MM.1S (cell line): ENCODE measurements around the gene PCBP1.

ENCODE experiments used
- DNase-seq: peaks from one replicate; pipeline ENCODE4 v3.0.0-alpha.2; 2015
- H2AFZ ChIP-seq: fragments of 300-600 bp; sonication (generic); 2 replicates; pipeline ENCODE4 v1.6.0; 2016; ENCODE audit warnings: antibody characterized with exemption, low read length
- H3F3A ChIP-seq: fragments of 300-600 bp; sonication (generic); 2 replicates; pipeline ENCODE4 v1.6.1; 2016; ENCODE audit warnings: mild to moderate bottlenecking, antibody characterized with exemption, low read length, moderate library complexity, mixed read lengths; ENCODE audit not compliant: insufficient read depth
- H3K27ac ChIP-seq: fragments of 300-600 bp; sonication (generic); 2 replicates; pipeline ENCODE4 v1.5.1; 2016; ENCODE audit warnings: mild to moderate bottlenecking, low read length
- H3K27me3 ChIP-seq: fragments of 300-600 bp; sonication (generic); replicated peaks from 2 replicates; pipeline ENCODE4 v1.6.0; 2016; ENCODE audit warnings: low read length; ENCODE audit not compliant: insufficient read depth
- H3K36me3 ChIP-seq: fragments of 300-600 bp; sonication (generic); replicated peaks from 2 replicates; pipeline ENCODE4 v1.6.1; 2016; ENCODE audit warnings: mild to moderate bottlenecking, low read length, mixed read lengths; ENCODE audit not compliant: insufficient read depth
- H3K4me1 ChIP-seq: fragments of 300-600 bp; sonication (generic); 2 replicates; pipeline ENCODE4 v1.6.1; 2016; ENCODE audit warnings: low read length, mixed read lengths
- H3K4me2 ChIP-seq: fragments of 300-600 bp; sonication (generic); 2 replicates; pipeline ENCODE4 v1.6.0; 2016; ENCODE audit warnings: low read depth, low read length
- H3K4me3 ChIP-seq: fragments of 300-600 bp; sonication (generic); 2 replicates; pipeline ENCODE4 v1.5.1; 2016; ENCODE audit warnings: low read length, mixed read lengths
- H3K79me2 ChIP-seq: fragments of 300-600 bp; sonication (generic); 2 replicates; pipeline ENCODE4 v1.6.1; 2016; ENCODE audit warnings: mixed run types, low read length, mixed read lengths
- H3K9ac ChIP-seq: fragments of 300-600 bp; sonication (generic); 2 replicates; pipeline ENCODE4 v1.6.1; 2016; ENCODE audit warnings: low read length, mixed read lengths
- H3K9me2 ChIP-seq: fragments of 300-600 bp; sonication (generic); replicated peaks from 2 replicates; pipeline ENCODE4 v1.6.1; 2016; ENCODE audit warnings: mild to moderate bottlenecking, low read length, mixed read lengths; ENCODE audit not compliant: insufficient read depth
- H3K9me3 ChIP-seq: fragments of 300-600 bp; sonication (generic); replicated peaks from 2 replicates; pipeline ENCODE4 v1.6.1; 2016; ENCODE audit warnings: mild to moderate bottlenecking, low read length, mixed read lengths; ENCODE audit not compliant: insufficient read depth
- H4K20me1 ChIP-seq: fragments of 300-600 bp; sonication (generic); 2 replicates; pipeline ENCODE4 v1.6.1; 2016; ENCODE audit warnings: mild to moderate bottlenecking, low read length, moderate library complexity, mixed read lengths; ENCODE audit not compliant: insufficient read depth
- EZH2 ChIP-seq: fragments of 300-600 bp; sonication (generic); optimal IDR thresholded peaks from 2 replicates; pipeline ENCODE3; 2017; ENCODE audit warnings: low read depth, mild to moderate bottlenecking, antibody characterized with exemption, low read length, mixed read lengths
- EZH2phosphoT487 ChIP-seq: fragments of 300-600 bp; sonication (generic); IDR thresholded peaks from 2 replicates; pipeline ENCODE4 v1.6.1; 2018; ENCODE audit warnings: antibody characterized with exemption, low read length
- TF ChIP-seq, protein P1 (sequence below): fragments of 300-600 bp; sonication (generic); IDR thresholded peaks from 2 replicates; pipeline ENCODE4 v1.5.1; 2016; ENCODE audit warnings: antibody characterized with exemption, low read length, mixed read lengths

The PCBP1 gene

DNA sequence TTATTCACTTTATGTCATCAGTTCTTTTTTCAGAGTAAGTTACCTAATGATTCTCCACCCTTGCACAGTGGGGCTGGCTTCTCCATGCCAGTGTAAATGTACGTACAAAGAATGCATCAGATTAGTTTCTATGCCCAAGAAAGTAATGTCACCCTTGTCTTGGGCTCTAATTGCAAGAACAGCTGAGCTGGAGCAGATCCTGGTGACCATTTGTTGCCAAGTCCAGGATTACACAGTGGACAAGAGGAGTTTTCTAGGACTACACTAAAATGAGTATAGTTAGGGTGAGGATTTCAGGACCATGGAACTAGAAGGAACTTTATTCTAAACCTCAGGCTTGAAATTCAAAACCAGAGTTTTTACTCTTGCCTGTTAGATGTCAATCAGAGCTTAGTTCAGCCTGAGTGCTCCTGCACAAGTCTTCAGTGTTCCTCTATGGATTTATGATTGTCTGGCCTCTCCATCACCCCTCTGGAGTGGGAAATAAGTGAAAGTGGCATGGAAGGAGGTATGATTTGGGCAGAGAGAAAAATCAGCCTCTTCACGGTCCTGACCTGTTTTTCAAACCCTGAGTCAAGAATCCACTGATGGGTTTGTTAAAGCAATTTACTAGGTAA, 29.8 kb downstream of the PCBP1 start:
- Histone ChIP-seq H3K27ac (peak overlapping the region; percentile 94; the same call in 1 of the 2 replicates), H3K9me2 (no peaks in the 10 kb centered on the region), H3K4me2 (peak overlapping the region; percentile 91), H3K4me1 (peaks cover 35% of the 10 kb centered on the region), H3K36me3 (no peaks in the 10 kb centered on the region), H3F3A (peaks cover 31% of the 10 kb centered on the region), H2AFZ (peak overlapping the region; percentile 80), H3K27me3 (no peaks in the 10 kb centered on the region), H3K4me3 (no peak overlapping the region), H3K9me3 (no peaks in the 10 kb centered on the region), H4K20me1 (no peaks in the 10 kb centered on the region), H3K79me2 (no peaks in the 10 kb centered on the region), H3K9ac (no peak overlapping the region; the same call in 1 of the 2 replicates)
- DNase-seq = no peak
- TF ChIP-seq EZH2 (no peak), EZH2phosphoT487 (no peak)
- TF ChIP-seq, protein P1, sequence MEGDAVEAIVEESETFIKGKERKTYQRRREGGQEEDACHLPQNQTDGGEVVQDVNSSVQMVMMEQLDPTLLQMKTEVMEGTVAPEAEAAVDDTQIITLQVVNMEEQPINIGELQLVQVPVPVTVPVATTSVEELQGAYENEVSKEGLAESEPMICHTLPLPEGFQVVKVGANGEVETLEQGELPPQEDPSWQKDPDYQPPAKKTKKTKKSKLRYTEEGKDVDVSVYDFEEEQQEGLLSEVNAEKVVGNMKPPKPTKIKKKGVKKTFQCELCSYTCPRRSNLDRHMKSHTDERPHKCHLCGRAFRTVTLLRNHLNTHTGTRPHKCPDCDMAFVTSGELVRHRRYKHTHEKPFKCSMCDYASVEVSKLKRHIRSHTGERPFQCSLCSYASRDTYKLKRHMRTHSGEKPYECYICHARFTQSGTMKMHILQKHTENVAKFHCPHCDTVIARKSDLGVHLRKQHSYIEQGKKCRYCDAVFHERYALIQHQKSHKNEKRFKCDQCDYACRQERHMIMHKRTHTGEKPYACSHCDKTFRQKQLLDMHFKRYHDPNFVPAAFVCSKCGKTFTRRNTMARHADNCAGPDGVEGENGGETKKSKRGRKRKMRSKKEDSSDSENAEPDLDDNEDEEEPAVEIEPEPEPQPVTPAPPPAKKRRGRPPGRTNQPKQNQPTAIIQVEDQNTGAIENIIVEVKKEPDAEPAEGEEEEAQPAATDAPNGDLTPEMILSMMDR = no peak

DNA sequence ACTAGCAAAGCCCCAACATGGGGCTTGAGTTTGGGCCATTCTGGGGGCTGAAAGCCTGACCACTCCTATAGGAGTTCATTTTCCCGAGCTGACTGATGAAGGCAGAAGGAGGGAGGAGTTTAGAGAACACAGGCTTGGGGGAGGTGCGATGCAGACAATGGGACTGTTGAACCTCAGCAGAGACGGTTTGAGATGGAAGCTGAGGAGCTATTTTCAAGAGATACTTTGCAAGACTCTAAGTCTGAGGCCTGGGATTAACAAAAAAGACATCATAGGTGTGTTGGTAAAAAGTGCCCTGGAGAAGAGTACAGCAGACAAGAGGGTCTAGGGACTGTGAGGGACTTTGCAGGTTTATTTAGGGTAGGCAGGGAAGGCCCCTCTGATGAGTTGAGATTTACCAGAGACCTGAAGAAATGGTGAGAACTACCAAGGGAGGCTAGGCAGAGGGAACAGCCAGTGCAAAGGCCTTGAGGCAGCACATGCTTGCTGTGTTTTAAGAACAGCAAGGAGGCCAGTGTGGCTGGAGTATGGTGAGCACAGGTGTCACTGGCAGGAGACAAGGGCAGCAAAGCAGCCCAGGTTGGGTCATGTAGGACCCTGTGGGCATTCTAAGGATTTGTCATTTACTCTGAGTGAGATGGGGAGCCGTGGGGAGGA, 31.6 kb downstream of the PCBP1 start:
- Histone ChIP-seq H3K9ac (no peak overlapping the region; the same call in 1 of the 2 replicates), H3F3A (peaks cover 44% of the 10 kb centered on the region), H3K4me3 (no peak overlapping the region), H4K20me1 (no peaks in the 10 kb centered on the region), H3K4me1 (peaks cover 41% of the 10 kb centered on the region), H3K9me3 (no peaks in the 10 kb centered on the region), H3K27me3 (no peaks in the 10 kb centered on the region), H3K79me2 (no peaks in the 10 kb centered on the region), H2AFZ (peak overlapping the region; percentile 31), H3K4me2 (peak overlapping the region; percentile 25; the same call in 1 of the 2 replicates), H3K27ac (peak overlapping the region; percentile 19; the same call in 1 of the 2 replicates), H3K36me3 (no peaks in the 10 kb centered on the region), H3K9me2 (no peaks in the 10 kb centered on the region)
- peak; percentile 37 for DNase-seq
- TF ChIP-seq EZH2 = no peak
- no peak for TF ChIP-seq EZH2phosphoT487
- TF ChIP-seq, protein P1 = no peak

DNA sequence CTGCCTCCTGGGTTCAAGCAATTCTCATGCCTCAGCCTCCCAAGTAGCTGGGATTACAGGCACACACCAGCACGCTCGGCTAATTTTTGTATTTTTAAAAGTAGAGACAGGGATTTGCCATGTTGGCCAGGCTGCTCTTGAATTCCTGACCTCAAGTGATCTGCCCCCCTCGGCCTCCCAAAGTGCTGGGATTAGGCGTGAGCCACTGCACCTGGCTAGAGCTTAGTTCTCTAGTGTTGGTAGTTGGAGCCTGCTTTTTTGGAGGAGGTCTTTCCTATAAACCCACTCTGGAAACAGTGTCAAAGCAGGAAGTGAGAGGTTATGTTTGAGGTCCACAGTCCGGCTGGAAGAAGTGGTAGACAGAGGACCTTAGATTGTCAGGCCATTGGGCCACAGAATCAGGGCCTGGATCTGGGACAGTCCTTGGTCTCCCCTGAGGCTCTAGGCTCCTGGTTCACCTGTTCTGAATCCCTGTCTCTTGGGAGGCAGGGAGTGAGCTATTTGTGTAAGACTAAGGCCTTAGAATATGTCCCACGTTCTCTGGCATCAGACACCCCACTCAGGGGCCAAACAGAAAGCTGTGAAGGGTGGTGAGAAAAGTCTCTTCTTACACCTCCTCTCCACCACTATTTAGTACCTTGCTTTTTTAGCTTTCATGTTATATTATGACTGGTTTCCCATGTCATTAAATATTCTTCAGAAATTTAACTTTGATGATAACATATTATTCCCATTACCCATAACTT, 34.5 kb downstream of the PCBP1 start:
- Histone ChIP-seq H3K9me3 (no peaks in the 10 kb centered on the region), H3F3A (peaks cover 29% of the 10 kb centered on the region), H3K36me3 (no peaks in the 10 kb centered on the region), H3K4me2 (no peak overlapping the region), H3K9ac (no peak overlapping the region), H4K20me1 (no peaks in the 10 kb centered on the region), H3K4me3 (no peak overlapping the region), H3K4me1 (peaks cover 34% of the 10 kb centered on the region), H3K27ac (no peak overlapping the region), H3K27me3 (no peaks in the 10 kb centered on the region), H3K79me2 (no peaks in the 10 kb centered on the region), H2AFZ (no peak overlapping the region), H3K9me2 (no peaks in the 10 kb centered on the region)
- no peak for DNase-seq
- TF ChIP-seq EZH2 = no peak
- TF ChIP-seq, protein P1 = no peak
- no peak for TF ChIP-seq EZH2phosphoT487
